LNCaP clone FGC (cell line): ENCODE results near the gene GAS1.

ENCODE experiments used
- DNase-seq: peaks from one replicate; pipeline ENCODE4 v3.0.0-alpha.2; 2011; ENCODE audit warnings: low read depth
- H3K4me3 ChIP-seq: 2 replicates; pipeline ENCODE4 v1.5.1; 2011; ENCODE audit warnings: mild to moderate bottlenecking, low read depth, low read length, control low read depth
- CTCF ChIP-seq: IDR thresholded peaks from 2 replicates; pipeline ENCODE4 v1.5.1; 2012; ENCODE audit warnings: mild to moderate bottlenecking; ENCODE audit not compliant: control insufficient read depth, insufficient read depth; ENCODE audit errors: extremely low read depth

GAS1 gene

DNA sequence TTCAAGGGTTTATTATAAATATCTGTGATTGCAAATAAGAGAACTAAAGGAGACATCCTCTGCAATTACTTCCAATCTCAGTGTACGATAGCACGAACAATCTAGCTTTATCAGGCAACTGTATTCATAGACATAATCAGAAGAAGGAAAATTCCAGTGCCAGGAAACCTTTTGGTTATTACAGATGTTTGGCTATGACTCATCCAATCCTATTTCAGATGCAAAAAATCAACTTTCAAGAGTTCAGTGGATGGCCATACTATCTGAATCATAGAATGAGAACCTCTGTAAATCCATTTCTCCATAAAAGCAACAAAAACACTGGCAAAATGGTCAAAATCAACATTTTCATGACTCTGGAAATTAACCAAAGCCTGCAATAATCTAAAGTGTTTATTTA lies 37.9 kb downstream of the GAS1 start:
- DNase-seq: no peak
- H3K4me3 ChIP-seq: no peak overlapping the region

DNA sequence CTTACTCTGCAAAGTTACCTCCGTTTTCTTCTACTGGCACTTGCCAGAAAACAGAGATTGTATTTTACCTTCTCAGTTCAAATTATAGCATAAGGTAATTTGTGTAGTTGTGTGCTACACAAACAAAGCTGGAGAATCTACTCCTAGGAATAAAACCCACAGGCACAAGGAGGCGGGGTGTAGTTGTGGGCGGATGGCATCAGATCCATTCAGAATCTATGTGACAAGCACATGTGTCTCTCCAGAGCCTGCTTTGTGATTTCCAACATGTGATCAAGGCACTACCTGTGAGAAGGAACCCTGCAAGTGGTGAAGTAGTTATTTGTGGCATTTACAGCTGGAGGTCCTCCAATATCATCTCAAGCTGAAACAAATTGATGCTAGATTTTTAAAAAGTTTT lies 39.0 kb downstream of the GAS1 start:
- DNase-seq: no peak
- no peak for TF ChIP-seq CTCF
- H3K4me3 ChIP-seq: no peak overlapping the region

More for the DNA sequence above, 37.9 kb downstream of the GAS1 start:
- TF ChIP-seq CTCF: no peak

DNA sequence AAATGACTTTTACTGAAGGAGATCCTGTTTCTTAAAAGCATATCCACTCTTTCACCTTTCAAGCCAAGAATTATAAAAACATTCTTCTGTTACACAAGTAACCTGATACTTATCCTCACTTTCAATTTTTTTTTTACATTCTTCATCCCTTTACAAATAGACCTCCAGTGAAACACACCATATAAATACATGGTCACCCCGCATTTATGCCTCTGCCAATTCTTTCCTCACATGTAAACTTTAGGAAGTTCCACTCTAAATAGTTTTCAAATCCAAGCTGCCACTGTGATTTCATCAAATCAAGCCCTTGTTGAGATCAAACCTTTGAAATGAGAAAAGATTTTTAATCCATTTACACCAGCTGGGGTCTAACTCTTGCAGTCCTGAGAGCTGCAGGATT lies 40.0 kb downstream of the GAS1 start:
- no peak overlapping the region for H3K4me3 ChIP-seq
- no peak for TF ChIP-seq CTCF
- no peak for DNase-seq

- DNase-seq: no peak
- no peak for TF ChIP-seq CTCF
- no peak overlapping the region for H3K4me3 ChIP-seq
Measured at GRCh38 chr9:86903734-86904085, 43.6 kb downstream of the GAS1 start.

- DNase-seq: no peak
- no peak for TF ChIP-seq CTCF
- no peak overlapping the region for H3K4me3 ChIP-seq
Measured at GRCh38 chr9:86902991-86903733, 44.1 kb downstream of the GAS1 start.

- no peak for DNase-seq
- H3K4me3 ChIP-seq: no peak overlapping the region
- no peak for TF ChIP-seq CTCF
Measured at GRCh38 chr9:86902586-86902985, 44.7 kb downstream of the GAS1 start.

DNA sequence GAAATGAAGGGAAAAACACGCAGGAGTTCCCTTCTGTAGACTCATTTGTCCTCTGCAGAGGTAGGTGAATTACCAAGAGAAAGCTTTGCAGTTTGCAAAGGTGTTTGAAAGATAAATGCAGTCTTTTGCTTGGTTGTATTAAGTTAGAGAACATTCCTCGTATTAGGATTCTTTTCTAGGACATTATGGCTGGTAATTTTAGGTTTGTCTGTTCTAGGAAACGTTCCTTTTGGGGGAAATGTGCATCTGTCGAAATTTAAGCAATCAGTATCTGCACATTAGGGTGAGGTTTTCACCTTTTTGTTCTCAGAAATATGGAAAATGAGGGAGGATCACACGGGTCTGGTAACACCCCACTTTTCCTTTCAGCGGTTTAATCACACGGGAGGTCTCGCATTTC lies 45.1 kb downstream of the GAS1 start:
- no peak overlapping the region for H3K4me3 ChIP-seq
- TF ChIP-seq CTCF: no peak

More for the DNA sequence above, 45.1 kb downstream of the GAS1 start:
- DNase-seq: no peak
